Liver (tissue), 9 donors: ENCODE measurements around the gene ASGR2. TPM values are rescaled to one million over a fixed set of nuclear protein-coding genes. Genes with fewer than 3 reads are reported as not detected.
A peak's percentile ranks its signal among the peaks of the same experiment; 100 is the strongest.

Experiments
- DNase-seq: peaks from one replicate; pipeline ENCODE4 v3.0.0-alpha.2; 2017; ENCODE audit warnings: low spot score
- H3K27ac ChIP-seq, 2 donors: one replicate each; pipeline ENCODE4 v1.7.0; 2013; ENCODE audit warnings: inconsistent platforms in 2 of 2, low read length in 2 of 2, control low read depth in 1 of 2, low read depth in 1 of 2, mild to moderate bottlenecking in 1 of 2
- H3K27me3 ChIP-seq, 4 donors: one replicate each; pipeline versions ENCODE4 v1.6.1 to v1.7.0; 2013; ENCODE audit warnings: low read length in 3 of 4, inconsistent platforms in 1 of 4, mild to moderate bottlenecking in 1 of 4, moderate library complexity in 1 of 4; ENCODE audit not compliant: control insufficient read depth in 4 of 4, insufficient read depth in 4 of 4
- H3K36me3 ChIP-seq, 4 donors: one replicate each; pipeline versions ENCODE4 v1.6.1 to v1.7.0; 2013; ENCODE audit warnings: low read length in 3 of 4, mild to moderate bottlenecking in 3 of 4, low read depth in 1 of 4, moderate library complexity in 1 of 4; ENCODE audit not compliant: control insufficient read depth in 4 of 4, insufficient read depth in 3 of 4
- H3K4me1 ChIP-seq, 4 donors: one replicate each; pipeline versions ENCODE4 v1.6.1 to v1.7.0; 2013; ENCODE audit warnings: low read length in 3 of 4, mild to moderate bottlenecking in 3 of 4, moderate library complexity in 1 of 4; ENCODE audit not compliant: control insufficient read depth in 4 of 4, insufficient read depth in 4 of 4
- H3K4me3 ChIP-seq, 3 donors: one replicate each; pipeline versions ENCODE4 v1.6.1 to v1.7.0; 2013; ENCODE audit warnings: low read length in 3 of 3, control low read depth in 1 of 3, low read depth in 1 of 3, mild to moderate bottlenecking in 1 of 3
- H3K9ac ChIP-seq, 2 donors: one replicate each; pipeline ENCODE4 v1.7.0; 2013; ENCODE audit warnings: low read length in 2 of 2, mild to moderate bottlenecking in 2 of 2, moderate library complexity in 2 of 2, control low read depth in 1 of 2, low read depth in 1 of 2
- H3K9me3 ChIP-seq, 4 donors: one replicate each; pipeline versions ENCODE4 v1.6.1 to v1.7.0; 2013; ENCODE audit warnings: low read length in 3 of 4; ENCODE audit not compliant: control insufficient read depth in 4 of 4
- EGR1 ChIP-seq, 2 donors: IDR thresholded peaks; 2 replicates each; pipeline ENCODE4 v1.6.1; 2016 to 2018; ENCODE audit warnings: antibody characterized with exemption in 2 of 2, low read depth in 2 of 2
- FOXA1 ChIP-seq: IDR thresholded peaks from 2 replicates; pipeline ENCODE4 v1.6.1; 2016; ENCODE audit warnings: antibody characterized with exemption
- GABPA ChIP-seq, 2 donors: IDR thresholded peaks in 1 of 2; conservative IDR thresholded peaks in 1 of 2; 2 replicates each; pipeline ENCODE4 v1.6.1; 2016; ENCODE audit warnings: antibody characterized with exemption in 2 of 2, mild to moderate bottlenecking in 1 of 2, moderate library complexity in 1 of 2
- HNF4A ChIP-seq, 2 donors: conservative IDR thresholded peaks; 2 replicates each; pipeline ENCODE4 v1.6.1; 2016; ENCODE audit warnings: antibody characterized with exemption in 2 of 2, mild to moderate bottlenecking in 2 of 2
- HNF4G ChIP-seq: IDR thresholded peaks from 2 replicates; pipeline ENCODE4 v1.6.1; 2016; ENCODE audit warnings: antibody characterized with exemption
- NR2F2 ChIP-seq: IDR thresholded peaks from 2 replicates; pipeline ENCODE4 v1.6.1; 2016; ENCODE audit warnings: antibody characterized with exemption
- RAD21 ChIP-seq, 2 donors: IDR thresholded peaks; 2 replicates each; pipeline ENCODE4 v1.6.1; 2016; ENCODE audit warnings: antibody characterized with exemption in 2 of 2, mild to moderate bottlenecking in 2 of 2
- RXRA ChIP-seq, 2 donors: IDR thresholded peaks; 2 replicates each; pipeline ENCODE4 v1.6.1; 2017 to 2018; ENCODE audit warnings: antibody characterized with exemption in 2 of 2, mild to moderate bottlenecking in 1 of 2
- YY1 ChIP-seq: IDR thresholded peaks from 2 replicates; pipeline ENCODE4 v1.6.1; 2016; ENCODE audit warnings: antibody characterized with exemption, mild to moderate bottlenecking
- WGBS: extraction: QIAGEN DNeasy Blood & Tissue Kit; methylation state at CpG from one replicate; pipeline ENCODE4 v1.1.7; 2013; 5-methylcytosine and 5-hydroxymethylcytosine counted together
- polyA plus RNA-seq, 2 donors: library from polyadenylated mRNA; stranded (reverse) in 1 of 2; unstranded in 1 of 2; fragments of 200-250 nt in 1 of 2; fragments of >200 nt in 1 of 2; fragmentation: Nextera tagmentation in 1 of 2; extraction: Ambion mirVana in 1 of 2; gene quantifications; one replicate each; pipeline versions ENCODE4 v1.2.1 to v1.2.3, GENCODE V29; 2013 to 2015
- total RNA-seq, 2 donors: library from RNA; depleted of rRNA; stranded (reverse); fragments of >200 nt; gene quantifications; one replicate each; pipeline ENCODE4 v1.2.3, GENCODE V29; 2014
- TF ChIP-seq, protein P1 (sequence below): IDR thresholded peaks from 2 replicates; pipeline ENCODE4 v1.6.1; 2016; ENCODE audit warnings: antibody characterized with exemption
- TF ChIP-seq, protein P2 (sequence below): IDR thresholded peaks from 2 replicates; pipeline ENCODE4 v1.6.1; 2016; ENCODE audit warnings: antibody characterized with exemption, mild to moderate bottlenecking
- donor health status: healthy.
- donor health status: healthy.
- donor health status: healthy.
- donor health status: healthy.
- donor health status: healthy.

ASGR2 gene
- total and polyA plus RNA-seq, 4 donors = 188 to 657 (median 493) TPM

DNA sequence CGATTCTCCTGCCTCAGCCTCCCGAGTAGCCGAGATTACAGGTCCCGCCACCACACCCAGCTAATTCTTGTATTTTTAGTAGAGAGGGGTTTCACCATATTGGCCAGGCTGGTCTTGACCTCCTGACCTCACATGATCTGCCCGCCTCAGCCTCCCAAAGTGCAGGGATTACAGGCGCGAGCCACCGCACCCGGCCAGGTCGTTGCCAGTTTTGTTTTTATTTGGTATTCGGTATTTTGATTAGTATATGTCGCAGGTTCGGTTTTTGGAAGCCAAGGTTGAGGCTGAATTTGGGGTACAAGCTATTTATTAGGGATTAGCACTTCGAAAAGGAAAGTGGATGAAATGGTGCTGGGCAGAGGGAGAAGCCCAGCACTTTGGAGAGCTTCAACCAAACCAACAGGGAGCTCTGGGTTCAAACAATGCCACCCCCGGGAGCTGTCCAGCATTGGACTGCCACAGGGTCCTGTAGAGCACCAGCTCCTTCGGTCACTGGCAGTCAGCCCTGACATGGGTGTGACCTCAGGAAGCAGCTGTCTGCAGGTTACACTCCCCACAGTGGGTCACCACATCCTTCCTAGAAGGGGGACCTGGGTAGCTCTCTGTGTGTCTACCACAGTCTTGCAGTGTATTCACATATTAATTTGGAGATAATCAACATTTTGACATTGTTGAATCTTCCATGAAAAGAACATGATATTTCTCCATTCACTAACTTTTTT lies 33.1 kb downstream of the ASGR2 start:
- 88% methylated on average over 16 of the region's 16 CpGs for WGBS
- Histone ChIP-seq H3K9ac (no peak overlapping the region), H3K27ac (no peak overlapping the region), H3K9me3 (no peaks in the 10 kb centered on the region), H3K4me1 (no peaks in the 10 kb centered on the region), H3K4me3 (no peak overlapping the region), H3K36me3 (no peaks in the 10 kb centered on the region), H3K27me3 (no peaks in the 10 kb centered on the region)
- no peak for DNase-seq
- TF ChIP-seq, protein P1, sequence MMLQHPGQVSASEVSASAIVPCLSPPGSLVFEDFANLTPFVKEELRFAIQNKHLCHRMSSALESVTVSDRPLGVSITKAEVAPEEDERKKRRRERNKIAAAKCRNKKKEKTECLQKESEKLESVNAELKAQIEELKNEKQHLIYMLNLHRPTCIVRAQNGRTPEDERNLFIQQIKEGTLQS = no peak
- TF ChIP-seq NR2F2 = no peak
- TF ChIP-seq, protein P2, sequence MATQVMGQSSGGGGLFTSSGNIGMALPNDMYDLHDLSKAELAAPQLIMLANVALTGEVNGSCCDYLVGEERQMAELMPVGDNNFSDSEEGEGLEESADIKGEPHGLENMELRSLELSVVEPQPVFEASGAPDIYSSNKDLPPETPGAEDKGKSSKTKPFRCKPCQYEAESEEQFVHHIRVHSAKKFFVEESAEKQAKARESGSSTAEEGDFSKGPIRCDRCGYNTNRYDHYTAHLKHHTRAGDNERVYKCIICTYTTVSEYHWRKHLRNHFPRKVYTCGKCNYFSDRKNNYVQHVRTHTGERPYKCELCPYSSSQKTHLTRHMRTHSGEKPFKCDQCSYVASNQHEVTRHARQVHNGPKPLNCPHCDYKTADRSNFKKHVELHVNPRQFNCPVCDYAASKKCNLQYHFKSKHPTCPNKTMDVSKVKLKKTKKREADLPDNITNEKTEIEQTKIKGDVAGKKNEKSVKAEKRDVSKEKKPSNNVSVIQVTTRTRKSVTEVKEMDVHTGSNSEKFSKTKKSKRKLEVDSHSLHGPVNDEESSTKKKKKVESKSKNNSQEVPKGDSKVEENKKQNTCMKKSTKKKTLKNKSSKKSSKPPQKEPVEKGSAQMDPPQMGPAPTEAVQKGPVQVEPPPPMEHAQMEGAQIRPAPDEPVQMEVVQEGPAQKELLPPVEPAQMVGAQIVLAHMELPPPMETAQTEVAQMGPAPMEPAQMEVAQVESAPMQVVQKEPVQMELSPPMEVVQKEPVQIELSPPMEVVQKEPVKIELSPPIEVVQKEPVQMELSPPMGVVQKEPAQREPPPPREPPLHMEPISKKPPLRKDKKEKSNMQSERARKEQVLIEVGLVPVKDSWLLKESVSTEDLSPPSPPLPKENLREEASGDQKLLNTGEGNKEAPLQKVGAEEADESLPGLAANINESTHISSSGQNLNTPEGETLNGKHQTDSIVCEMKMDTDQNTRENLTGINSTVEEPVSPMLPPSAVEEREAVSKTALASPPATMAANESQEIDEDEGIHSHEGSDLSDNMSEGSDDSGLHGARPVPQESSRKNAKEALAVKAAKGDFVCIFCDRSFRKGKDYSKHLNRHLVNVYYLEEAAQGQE = peak; percentile 94

DNA sequence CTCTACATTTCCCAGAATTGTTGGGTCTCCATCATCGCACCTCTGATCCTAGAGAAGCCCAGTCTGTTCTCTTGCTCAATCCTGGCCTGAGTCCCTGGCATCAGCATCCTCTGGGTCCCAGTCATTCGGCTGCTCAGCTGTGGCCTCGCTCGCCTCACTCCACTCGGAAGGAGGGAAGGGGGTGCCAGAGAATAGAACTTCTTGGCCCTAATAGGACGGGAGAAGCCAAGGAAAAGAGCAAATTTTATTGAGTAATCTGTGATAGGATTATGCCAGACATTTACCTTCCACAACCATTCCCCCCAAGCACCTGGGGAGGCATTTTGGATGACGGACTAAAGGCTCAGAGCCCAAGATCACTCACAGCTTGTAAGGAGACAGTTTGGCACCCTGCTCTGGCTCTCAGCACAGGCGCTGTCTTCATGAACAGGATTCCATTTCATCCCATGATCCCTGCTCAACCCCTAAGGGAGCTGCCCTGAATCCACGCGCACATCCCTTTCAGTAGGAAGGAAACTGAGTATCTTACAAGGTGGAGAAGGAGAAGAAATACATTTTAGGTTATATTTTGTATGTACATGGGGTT lies 34.1 kb downstream of the ASGR2 start:
- no peak overlapping the region for H3K9ac ChIP-seq
- DNase-seq = no peak
- 71% methylated on average over 10 of the region's 10 CpGs for WGBS
- no peaks in the 10 kb centered on the region for H3K27me3 ChIP-seq
- no peaks in the 10 kb centered on the region for H3K4me1 ChIP-seq
- no peak overlapping the region for H3K27ac ChIP-seq
- H3K4me3 ChIP-seq = no peak overlapping the region
- TF ChIP-seq, protein P1 = no peak
- TF ChIP-seq HNF4A (conservative IDR thresholded peaks at IDR 0.05) = no peak
- TF ChIP-seq EGR1 (IDR thresholded peaks at IDR 0.05; ENCODE audit: low read depth in 2 of 2) = no peak
- peaks cover 0 to 2% (median 0%) of the 10 kb centered on the region in 4 donors for H3K36me3 ChIP-seq
- H3K9me3 ChIP-seq = no peaks in the 10 kb centered on the region

DNA sequence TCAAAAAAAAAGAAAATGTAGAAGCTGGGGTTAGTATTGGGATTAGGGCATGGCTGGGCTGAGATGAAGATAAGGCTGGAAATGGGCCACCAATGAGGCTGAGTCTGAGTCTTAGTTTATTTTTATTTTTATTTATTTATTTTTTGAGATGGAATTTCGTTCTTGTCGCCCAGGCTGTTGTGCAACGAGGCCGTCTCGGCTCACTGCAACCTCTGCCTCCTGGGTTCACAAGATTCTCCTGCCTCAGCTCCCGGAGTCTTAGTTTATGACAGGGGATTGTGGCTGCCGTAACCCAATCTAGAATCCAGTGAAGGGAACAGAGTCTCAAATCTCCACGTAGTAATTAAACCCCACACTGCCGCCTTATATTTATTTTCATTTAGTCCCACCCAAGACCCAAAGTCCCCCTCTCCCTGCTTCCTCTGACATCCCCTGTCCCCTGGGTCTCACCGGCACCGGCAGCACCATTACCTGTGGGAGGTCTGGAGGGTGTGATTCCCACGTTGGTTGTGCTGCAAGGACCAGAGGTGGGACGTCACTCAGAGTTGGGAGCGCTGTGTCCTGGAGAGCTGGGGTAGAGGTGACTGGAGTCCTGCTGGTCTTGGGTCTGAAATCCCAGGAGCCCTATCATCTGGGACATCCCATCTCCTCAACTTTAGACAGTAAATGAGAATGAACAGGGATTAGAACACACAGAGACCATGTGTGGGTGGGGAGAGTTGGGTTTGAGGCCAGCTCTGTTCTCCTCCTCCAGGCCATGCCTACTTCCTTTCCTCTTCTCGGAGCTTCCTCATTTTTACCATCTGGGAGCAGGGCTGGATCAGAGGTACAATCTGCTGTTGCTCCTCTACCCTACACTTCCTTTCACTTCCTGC lies 34.8 kb downstream of the ASGR2 start, which contains the start of gene CLEC10A:
Gene CLEC10A (minus strand): TSS at position 671 of the 875 bp plus-strand sequence. CDS start 1,439 bp downstream, outside the sequence.
- TF ChIP-seq YY1 = no peak
- no peak for TF ChIP-seq RAD21 (IDR thresholded peaks at IDR 0.05)
- no peak for TF ChIP-seq NR2F2
- TF ChIP-seq RXRA (IDR thresholded peaks at IDR 0.05) = no peak
- no peak for TF ChIP-seq FOXA1
- TF ChIP-seq, protein P2 = no peak
- TF ChIP-seq GABPA (IDR thresholded peaks at IDR 0.05 in 1 of 2, conservative IDR thresholded peaks at IDR 0.05 in 1 of 2) = no peak
- TF ChIP-seq, protein P1 = no peak
- no peak for TF ChIP-seq HNF4G
- H3K27ac ChIP-seq = no peak within 1 kb of the TSS
- no peak for DNase-seq
- H3K36me3 ChIP-seq = peaks cover 0 to 4% (median 1%) of the 10 kb centered on the region in 4 donors
- H3K4me1 ChIP-seq = no peaks in the 10 kb centered on the region
- no peaks in the 10 kb centered on the region for H3K9me3 ChIP-seq
- no peak within 1 kb of the TSS for H3K4me3 ChIP-seq
- WGBS = 75% methylated on average over 15 of the region's 15 CpGs
- no peak within 1 kb of the TSS for H3K9ac ChIP-seq
- H3K27me3 ChIP-seq = no peaks in the 10 kb centered on the region
